ENCODE data around the gene GPC6.

The GPC6 gene

DNA sequence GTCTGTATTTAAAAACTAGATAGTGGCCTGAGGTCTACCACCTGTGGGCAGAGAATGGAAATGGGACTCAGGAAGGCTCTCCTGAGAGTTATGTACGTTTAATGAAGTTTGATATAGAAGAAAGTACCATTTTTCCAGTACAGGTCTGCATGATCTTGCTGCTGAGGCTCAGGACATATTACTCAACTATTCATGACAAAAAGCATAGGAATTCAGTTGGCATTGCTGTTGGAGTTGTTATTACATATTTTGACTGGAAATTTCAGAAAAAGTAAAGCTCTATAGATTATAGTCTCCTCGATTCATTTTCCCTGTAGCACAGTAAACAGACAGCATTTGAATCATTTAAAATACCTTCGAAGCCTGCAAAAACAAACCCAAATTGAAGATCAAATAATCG, 783.1 kb downstream of the GPC6 start:
- H3K4me3 ChIP-seq (ENCODE audit: low read depth, low read length): no peak overlapping the region
- in situ Hi-C loops (cut with HindIII; ENCODE audit: low sequenced_read_pairs): no loop called here
- DNase-seq (ENCODE audit: low read depth): no peak
- TF ChIP-seq, protein P1, sequence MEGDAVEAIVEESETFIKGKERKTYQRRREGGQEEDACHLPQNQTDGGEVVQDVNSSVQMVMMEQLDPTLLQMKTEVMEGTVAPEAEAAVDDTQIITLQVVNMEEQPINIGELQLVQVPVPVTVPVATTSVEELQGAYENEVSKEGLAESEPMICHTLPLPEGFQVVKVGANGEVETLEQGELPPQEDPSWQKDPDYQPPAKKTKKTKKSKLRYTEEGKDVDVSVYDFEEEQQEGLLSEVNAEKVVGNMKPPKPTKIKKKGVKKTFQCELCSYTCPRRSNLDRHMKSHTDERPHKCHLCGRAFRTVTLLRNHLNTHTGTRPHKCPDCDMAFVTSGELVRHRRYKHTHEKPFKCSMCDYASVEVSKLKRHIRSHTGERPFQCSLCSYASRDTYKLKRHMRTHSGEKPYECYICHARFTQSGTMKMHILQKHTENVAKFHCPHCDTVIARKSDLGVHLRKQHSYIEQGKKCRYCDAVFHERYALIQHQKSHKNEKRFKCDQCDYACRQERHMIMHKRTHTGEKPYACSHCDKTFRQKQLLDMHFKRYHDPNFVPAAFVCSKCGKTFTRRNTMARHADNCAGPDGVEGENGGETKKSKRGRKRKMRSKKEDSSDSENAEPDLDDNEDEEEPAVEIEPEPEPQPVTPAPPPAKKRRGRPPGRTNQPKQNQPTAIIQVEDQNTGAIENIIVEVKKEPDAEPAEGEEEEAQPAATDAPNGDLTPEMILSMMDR (IDR thresholded peaks at IDR 0.05; ENCODE audit: low read depth, low read length, missing control alignments): no peak

DNA sequence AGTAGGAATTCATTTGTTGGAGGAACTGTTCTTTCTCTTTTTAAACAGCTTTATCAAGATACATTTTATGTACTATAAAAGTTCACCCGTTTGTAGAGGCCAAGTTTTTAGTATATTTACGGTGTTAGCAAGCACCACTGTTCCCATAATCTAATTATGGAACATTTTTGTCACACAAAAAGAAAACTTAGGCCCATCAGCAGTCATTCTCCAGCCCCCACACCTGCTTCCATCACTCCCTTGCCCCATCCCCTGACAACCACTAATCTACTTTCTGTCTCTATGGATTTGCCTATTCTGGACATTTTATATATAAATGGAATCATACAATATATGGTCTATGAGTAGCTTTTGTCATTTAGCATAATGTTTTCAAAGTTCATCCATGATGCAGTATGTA, 787.9 kb downstream of the GPC6 start:
- no peak overlapping the region for H3K4me3 ChIP-seq (ENCODE audit: low read depth, low read length)
- in situ Hi-C loops (cut with HindIII; ENCODE audit: low sequenced_read_pairs): no loop called here
- TF ChIP-seq, protein P1 (IDR thresholded peaks at IDR 0.05; ENCODE audit: low read depth, low read length, missing control alignments): no peak
- no peak for DNase-seq (ENCODE audit: low read depth)

DNA sequence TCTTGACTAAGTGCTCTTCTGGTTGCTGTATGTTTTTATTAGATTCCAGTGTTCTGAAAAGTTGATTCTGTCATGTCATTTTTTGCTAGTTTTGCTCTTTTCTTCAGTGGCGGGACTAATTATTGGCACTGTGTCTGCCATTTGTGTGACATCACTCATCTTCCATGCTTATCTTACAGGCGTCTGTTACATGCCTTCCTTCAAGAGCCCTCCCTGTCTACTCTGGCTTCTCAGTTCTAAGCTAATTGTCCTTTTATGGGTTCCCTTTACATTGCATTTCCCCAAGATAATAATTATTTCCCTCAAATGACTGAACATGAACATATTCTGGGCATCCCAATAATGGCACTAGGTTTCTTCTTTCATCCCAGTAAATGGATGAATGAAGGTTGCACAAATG, 793.8 kb downstream of the GPC6 start:
- TF ChIP-seq, protein P1 (IDR thresholded peaks at IDR 0.05; ENCODE audit: low read depth, low read length, missing control alignments): no peak
- in situ Hi-C loops (cut with HindIII; ENCODE audit: low sequenced_read_pairs): no loop called here
- no peak for DNase-seq (ENCODE audit: low read depth)
- H3K4me3 ChIP-seq (ENCODE audit: low read depth, low read length): no peak overlapping the region

DNA sequence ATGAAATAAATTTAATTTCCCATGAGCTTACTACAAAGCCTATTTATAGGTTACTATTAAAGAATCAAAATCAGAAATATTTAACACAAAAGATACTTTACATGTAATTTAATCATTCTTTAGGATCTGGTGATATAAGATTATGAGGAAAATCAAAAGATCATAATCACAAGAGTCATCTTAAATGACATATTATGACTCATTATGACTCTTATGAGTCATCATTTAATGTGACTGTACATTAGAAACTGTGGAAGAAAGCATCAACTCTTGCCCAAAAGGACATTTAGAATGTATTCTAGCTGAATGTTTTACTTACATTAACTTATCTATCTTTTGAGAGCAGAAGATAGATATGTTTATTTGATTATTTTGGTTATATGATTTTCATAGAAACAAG, 794.2 kb downstream of the GPC6 start:
- DNase-seq (ENCODE audit: low read depth): no peak
- no peak overlapping the region for H3K4me3 ChIP-seq (ENCODE audit: low read depth, low read length)
- TF ChIP-seq, protein P1 (IDR thresholded peaks at IDR 0.05; ENCODE audit: low read depth, low read length, missing control alignments): no peak
- in situ Hi-C loops (cut with HindIII; ENCODE audit: low sequenced_read_pairs): no loop called here

DNA sequence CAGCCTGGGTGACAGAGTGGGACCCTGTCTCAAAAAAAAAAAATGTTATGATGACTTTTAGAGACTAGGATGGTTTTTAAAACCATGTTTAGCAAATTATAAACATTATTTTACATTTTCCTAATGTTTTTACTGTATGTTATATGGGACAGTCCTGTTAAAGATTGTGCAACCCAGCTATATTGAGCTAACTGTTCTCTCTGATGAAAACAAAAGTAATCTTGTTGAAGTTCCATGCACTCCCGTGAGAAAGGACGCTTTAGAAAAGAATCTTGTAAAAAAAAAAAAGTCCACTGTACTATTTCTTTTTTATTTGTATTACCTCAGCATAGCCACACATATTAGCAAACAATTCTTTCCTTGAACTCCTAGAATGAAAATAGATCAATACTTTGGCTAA, 801.6 kb downstream of the GPC6 start:
- no peak for DNase-seq (ENCODE audit: low read depth)
- H3K4me3 ChIP-seq (ENCODE audit: low read depth, low read length): no peak overlapping the region
- in situ Hi-C loops (cut with HindIII; ENCODE audit: low sequenced_read_pairs): no loop called here
- TF ChIP-seq, protein P1 (IDR thresholded peaks at IDR 0.05; ENCODE audit: low read depth, low read length, missing control alignments): no peak

DNA sequence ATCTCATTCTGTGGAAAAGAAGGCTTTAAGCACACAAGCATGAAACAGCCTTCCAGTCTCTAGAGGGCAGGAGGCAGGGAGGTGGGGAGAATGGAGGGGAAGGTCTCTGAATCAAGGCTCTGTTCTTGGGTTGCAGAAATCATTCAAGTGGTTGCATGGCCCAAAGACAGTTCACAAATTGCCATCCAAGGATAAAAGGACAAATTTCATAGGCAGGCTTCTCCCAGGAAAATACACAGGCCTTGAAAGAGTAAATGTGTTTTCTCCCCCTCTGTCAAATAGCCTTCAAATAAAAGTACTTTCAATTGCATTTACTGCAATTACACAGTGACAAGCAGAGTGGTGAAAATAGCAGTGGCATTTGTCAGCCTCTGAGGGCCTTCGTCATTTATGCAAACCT, 802.0 kb downstream of the GPC6 start:
- TF ChIP-seq, protein P1 (IDR thresholded peaks at IDR 0.05; ENCODE audit: low read depth, low read length, missing control alignments): no peak
- H3K4me3 ChIP-seq (ENCODE audit: low read depth, low read length): no peak overlapping the region
- in situ Hi-C loops (cut with HindIII; ENCODE audit: low sequenced_read_pairs): no loop called here
- no peak for DNase-seq (ENCODE audit: low read depth)
